Measurements from ENCODE around the gene CCDC198.

The CCDC198 gene

DNA sequence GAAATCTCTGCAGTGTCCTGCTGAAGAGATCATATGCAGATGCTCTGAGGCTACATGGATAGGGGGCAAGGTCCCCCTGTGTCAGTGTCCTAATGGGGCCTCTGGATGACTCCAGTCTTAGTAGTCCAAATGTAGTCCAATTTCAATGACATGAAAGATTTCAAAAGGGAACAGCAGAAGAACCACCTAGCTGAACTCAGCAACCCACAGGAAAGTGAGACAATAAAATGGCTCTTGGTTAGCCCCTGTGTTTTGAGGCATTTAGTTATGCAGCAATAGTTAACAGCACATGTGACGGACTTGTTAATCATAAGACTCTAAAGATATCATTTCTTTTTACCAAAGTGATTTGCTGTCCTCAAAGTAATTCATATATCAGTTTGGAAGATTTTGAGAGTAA is 22.7 kb downstream of the CCDC198 start:
- TF ChIP-seq CTCF (IDR thresholded peaks at IDR 0.05; ENCODE audit: control insufficient read depth, extremely low read depth, insufficient read depth) = no peak
- no peak for DNase-seq (ENCODE audit: low read depth)

GRCh38 chr14:57464008-57464730 is 29.5 kb downstream of the CCDC198 start:
- H3K4me3 ChIP-seq (ENCODE audit: low read depth, low read length) = no peak overlapping the region
- TF ChIP-seq CTCF (IDR thresholded peaks at IDR 0.05; ENCODE audit: control insufficient read depth, extremely low read depth, insufficient read depth) = no peak
- DNase-seq (ENCODE audit: low read depth) = no peak

More for the DNA sequence above, 22.7 kb downstream of the CCDC198 start:
- H3K4me3 ChIP-seq (ENCODE audit: low read depth, low read length) = no peak overlapping the region

DNA sequence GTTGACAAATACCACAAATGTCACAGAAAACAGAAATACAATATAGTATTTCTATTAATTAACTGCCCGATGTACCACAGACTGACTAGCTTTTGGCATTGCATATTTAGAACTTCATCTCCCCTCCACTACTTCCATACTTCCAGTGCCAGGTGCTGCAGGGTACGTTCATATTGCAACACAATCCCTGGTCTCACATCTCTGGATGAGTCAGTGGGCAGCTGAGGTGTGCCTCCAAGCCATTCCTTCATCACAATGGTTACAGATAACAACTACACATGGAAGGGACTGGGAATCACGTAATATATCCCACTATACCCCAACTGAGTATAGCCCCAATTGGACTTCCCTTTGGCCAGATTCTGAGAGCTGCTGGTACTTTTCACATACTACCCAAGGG is 31.1 kb downstream of the CCDC198 start:
- no peak for TF ChIP-seq CTCF (IDR thresholded peaks at IDR 0.05; ENCODE audit: control insufficient read depth, extremely low read depth, insufficient read depth)
- no peak overlapping the region for H3K4me3 ChIP-seq (ENCODE audit: low read depth, low read length)
- DNase-seq (ENCODE audit: low read depth) = no peak

GRCh38 chr14:57461777-57462320 is 31.8 kb downstream of the CCDC198 start:
- no peak for TF ChIP-seq CTCF (IDR thresholded peaks at IDR 0.05; ENCODE audit: control insufficient read depth, extremely low read depth, insufficient read depth)
- no peak overlapping the region for H3K4me3 ChIP-seq (ENCODE audit: low read depth, low read length)
- no peak for DNase-seq (ENCODE audit: low read depth)

DNA sequence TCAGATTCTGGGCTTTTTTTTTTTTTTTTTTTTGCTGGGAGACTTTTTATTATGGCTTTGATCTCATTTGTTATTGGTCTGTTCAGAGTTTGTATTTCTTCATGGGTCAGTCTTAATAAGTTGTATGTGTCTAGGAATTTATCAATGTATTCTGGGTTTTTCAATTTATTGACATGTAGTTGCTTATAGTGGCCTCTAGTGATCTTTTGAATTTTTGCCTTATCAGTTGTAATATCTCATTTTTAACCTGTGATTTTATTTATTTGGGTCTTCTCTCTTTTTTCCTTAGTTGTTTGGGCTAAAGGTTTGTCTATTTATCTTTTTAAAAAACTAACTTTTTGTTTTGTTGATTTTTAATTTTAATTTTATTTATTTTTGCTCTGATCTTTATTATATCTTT is 57.7 kb downstream of the CCDC198 start:
- no peak overlapping the region for H3K4me3 ChIP-seq (ENCODE audit: low read depth, low read length)
- no peak for DNase-seq (ENCODE audit: low read depth)
- TF ChIP-seq CTCF (IDR thresholded peaks at IDR 0.05; ENCODE audit: control insufficient read depth, extremely low read depth, insufficient read depth) = no peak

- H3K4me3 ChIP-seq (ENCODE audit: low read depth, low read length) = no peak overlapping the region
- TF ChIP-seq CTCF (IDR thresholded peaks at IDR 0.05; ENCODE audit: control insufficient read depth, extremely low read depth, insufficient read depth) = no peak
- DNase-seq (ENCODE audit: low read depth) = no peak
Measured at GRCh38 chr14:57420986-57421385, 72.7 kb downstream of the CCDC198 start.

DNA sequence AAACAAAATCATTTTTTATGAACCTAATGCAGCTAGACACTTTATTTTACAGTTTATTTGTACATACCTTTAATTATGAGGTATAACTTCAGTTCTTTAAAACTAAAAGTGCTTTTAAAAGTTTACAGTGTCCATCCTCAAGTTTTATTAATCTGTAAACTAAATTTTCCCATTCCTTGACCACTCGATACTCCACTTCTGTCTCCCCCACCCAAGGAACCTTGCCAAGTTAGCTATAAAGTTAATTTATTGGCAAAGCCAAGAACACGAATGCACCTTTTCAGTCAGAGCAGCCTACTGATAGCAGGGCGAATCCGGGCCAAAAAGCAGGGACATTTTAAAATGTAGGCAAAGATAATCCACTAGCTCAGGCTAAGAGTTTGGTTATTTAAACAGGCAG is 73.6 kb downstream of the CCDC198 start:
- peak; percentile 31 for DNase-seq (ENCODE audit: low read depth)
- TF ChIP-seq CTCF (IDR thresholded peaks at IDR 0.05; ENCODE audit: control insufficient read depth, extremely low read depth, insufficient read depth) = no peak
- no peak overlapping the region for H3K4me3 ChIP-seq (ENCODE audit: low read depth, low read length)
